ENCODE results near the gene ZNF579.
"Not testable (repeated sequence)": the region's sequence is repeated elsewhere in the genome, so short reads cannot be mapped to it uniquely, and the experiment has no call there.

ZNF579 gene

DNA sequence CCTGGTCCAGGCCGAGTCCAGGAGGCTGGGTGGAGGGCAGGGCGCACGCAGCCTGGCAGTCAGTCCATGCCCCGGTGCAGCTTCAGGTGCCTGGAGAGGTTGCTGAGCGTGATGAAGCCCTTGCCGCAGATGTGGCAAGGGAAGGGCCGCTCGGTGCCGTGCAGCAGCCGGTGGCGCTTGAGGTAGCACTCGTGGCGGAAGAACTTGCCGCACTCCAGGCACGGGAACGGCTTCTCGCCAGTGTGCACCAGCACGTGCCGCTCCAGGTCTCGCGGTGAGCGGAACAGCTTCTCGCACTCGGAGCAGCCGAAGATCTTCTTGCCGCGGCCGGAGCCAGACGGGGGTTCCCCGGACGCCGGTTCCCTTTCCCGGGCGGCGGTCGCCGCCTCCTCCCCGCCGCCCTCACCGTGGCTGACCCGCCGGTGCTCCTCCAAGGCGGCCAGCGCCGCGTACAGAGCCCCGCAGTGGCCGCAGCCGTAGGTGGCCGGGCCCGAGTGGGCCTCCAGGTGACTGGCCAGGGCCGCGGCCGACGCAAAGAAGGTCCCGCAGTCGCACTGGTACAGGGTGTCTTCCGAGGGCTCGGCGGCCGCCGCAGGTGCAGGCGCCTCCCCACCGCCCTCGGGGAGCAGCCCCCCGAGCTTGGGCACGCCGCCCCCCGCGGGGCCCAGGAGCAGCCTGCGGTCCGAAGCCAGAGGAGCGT is 11.9 kb upstream of the ZNF579 start:
- no peak for DNase-seq

DNA sequence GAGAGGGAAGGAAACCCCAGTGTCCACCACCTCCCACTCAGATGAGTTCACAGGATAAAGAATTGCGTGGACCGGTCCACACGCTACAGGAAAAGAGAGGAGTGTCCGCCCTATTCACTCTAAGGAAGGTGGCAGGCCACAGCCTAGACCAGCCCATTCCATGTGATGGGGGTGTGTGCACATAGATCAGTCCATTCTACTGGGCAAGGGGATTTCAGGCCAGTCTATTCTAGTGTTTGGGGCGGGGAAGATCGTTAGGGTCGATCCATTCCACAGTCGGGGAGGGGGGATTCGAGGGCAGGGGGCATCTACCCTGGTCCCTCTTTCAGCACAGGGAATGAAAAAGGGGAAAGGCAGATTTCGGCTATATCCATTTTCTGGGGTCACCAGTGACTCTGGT is 10.9 kb upstream of the ZNF579 start:
- DNase-seq = peak; percentile 48

DNA sequence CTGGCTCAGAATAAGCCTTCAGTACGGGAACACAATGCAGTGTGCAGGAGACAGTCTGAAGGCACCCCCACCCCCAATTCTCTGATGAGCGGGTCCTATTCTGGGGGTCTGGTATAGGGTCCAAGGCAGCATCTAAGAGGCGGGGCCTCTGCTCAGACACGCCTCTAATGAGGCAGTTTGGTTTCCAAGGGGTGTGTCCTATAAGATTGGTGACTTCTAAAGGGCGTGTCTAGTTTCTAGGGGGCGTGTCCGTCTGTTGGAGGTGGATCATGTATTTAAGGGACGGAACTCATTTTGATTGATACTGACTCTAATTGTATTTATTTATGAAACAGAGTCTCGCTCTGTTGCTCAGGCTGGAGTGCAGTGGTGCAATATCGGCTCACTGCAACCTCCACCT is 10.0 kb upstream of the ZNF579 start:
- DNase-seq = peak; percentile 56

DNA sequence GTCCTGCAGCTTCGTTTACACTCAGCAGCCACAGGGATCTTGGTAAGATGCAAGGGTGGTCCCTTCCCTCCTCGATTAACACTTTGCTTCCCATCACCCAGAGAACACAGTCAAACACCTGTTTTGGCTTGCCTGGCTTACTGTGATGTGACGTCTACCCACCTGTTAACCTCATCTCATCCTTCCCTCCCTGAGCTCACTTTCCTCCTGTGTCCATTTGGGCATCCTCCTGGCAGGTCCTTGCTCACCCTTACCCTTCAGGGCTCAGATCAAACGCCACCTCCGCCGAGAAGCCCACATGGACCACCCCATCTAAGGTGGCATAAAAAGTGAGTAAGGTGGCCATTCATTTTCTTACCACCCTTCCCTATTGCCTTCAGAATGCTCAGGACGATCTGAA is 9.5 kb upstream of the ZNF579 start:
- no peak for DNase-seq

DNA sequence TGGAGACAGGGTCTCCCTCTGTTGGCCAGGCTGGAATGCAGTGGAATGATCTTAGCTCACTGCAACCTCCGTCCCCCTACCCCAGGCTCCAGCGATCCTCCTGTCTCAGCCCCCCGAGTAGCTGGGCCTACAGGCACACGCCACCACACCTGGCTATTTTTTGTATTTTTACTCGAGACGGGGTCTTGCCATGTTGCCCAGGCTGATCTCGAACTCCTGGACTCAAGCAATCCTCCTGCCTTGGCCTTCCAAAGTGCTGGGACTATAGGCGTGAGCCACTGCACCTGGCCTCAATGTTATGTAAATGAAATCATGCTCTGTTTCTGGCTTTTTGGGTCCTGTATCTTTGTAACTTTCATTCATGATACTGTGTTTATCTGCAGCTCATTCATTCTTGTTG is 8.1 kb upstream of the ZNF579 start:
- no peak for DNase-seq

DNA sequence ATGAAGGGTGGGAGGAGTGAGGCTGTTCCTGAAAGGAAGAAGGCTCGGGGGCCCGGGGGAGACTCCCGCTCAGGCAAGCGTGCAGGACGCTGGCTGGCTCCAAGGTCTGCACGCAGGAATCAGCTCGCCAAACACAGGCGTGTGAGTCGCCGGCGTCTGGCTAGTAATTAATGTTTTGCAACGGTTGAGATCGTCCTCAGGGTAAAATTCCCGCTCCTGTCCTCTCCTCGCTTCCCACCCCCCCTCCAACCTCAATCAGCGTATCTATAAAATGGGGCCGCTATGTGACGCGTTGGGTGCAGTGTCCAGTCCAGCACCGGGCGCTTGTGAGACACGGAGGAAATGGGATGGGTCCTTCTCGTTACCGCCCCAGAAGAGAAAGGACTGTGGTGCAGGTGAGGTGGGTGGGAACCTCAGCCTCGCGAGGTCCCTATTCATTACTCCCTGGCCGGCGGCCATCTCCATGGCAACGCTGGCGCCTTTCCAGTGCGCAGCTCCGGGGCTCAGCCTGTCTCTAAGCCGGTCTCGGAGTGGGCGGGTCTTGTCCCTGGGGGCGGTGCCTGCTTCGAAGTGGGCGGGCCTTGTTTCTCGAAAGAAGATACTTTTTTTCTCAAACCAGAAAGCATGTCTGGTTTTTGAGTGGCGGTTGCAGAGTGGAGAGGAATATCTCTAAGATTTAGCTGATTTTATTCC is 6.5 kb upstream of the ZNF579 start:
- DNase-seq = peak; percentile 99

DNA sequence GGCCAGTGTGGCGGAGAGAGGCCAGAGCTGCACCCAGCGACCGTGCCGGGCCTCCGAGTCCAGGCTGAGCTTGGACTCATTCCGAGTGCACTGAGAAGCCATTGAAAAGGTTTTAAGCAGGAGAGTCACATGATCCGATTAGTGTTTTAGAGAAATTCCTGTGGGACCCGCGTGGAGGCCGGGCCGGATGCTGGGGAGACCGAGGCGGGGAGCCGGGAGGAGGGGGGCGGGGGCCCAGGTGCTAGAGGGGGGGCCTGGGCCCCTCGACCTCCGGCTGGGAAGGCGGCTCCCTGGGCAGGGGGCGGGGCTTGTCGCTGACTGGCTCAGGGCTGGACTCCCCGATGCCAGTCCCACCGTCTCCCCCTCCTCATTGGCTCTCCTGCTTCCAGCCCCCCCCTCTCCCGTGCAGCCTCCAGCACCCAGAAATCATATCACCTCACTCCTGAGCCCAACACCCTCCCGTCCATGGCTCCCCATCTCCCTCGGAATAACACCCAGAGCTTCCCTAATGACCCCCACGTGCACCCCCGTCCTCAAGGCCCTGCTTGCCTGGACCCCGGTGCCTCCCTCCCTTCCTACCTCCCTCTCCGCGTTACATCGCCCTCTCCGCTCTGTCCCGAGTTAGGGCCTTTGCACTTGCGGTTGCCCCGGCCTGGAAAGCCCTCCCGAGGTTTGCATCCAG is 5.2 kb upstream of the ZNF579 start:
- DNase-seq = peak; percentile 77

DNA sequence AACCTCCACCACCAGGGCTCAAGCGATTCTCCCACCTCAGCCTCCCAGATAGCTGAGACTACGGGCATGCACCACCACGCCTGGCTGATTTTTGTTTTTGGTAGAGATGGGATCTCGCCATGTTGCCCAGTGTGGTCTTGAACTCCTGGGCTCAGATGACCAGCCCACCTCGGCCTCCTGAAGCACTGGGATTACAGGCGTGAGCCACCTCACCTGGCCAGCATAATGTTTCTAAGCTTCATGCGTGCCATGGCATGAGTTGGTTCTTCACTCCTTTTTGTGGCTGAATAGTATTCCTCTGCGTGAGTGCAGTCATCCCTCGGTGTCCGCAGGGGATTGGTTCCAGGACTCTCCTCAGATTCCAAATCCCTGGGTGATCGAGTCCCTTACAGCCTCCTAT is 4.2 kb upstream of the ZNF579 start:
- DNase-seq = no peak

DNA sequence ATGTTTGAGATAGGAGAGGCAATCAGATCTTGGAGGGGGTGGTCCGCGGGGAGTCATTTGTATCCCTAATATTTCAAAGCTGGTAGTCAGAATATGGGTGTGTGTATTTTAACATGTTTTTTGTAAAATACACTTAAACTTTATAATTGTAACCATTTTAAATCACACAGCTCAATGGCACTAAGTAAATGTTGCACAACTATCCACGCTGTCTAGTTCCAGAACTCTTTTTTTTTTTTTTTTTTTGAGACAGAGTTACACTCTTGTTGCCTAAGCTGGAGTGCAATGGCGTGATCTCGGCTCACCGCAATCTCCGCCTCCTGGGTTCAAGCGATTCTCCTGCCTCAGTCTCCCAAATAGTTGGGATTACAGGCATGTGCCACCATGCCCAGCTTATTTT is 3.2 kb upstream of the ZNF579 start:
- not testable (repeated sequence) for DNase-seq

DNA sequence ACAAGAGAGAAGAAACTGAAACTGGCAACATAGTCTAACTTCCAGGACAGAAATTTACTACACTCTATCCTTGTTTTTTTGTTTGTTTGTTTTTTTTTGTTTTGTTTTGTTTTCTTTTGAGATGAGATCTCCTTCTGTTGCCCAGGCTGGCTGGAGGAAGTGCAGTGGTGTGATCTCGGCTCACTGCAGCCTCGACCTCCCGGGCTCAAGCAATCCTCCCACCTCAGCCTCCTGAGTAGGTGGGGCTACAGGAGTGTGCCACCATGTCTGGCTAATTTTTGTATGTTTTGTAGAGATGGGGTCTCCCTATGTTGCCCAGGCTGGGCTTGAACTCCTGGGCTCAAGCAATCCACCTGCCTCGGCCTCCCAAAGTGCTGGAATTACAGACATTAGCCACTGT is 1.6 kb upstream of the ZNF579 start:
- not testable (repeated sequence) for DNase-seq

DNA sequence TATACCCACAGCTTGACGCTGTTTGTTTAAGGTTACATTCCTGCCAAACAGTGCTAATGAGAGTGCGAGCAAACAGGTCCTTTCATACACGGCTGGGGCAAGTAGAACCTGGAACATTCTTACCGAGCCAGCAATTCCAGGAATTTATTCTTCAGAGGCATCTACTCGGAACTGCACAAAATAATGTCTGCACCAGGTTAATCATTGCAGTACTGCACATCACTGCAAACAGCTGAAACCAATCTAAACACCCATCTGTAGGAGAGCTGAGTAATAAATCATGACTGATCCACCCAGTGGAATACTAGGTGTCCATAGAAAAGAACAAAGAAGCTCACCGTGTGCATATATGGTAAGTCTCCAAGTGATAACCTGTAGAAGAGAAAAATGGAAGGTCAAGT is 1.2 kb upstream of the ZNF579 start:
- peak; percentile 84 for DNase-seq

DNA sequence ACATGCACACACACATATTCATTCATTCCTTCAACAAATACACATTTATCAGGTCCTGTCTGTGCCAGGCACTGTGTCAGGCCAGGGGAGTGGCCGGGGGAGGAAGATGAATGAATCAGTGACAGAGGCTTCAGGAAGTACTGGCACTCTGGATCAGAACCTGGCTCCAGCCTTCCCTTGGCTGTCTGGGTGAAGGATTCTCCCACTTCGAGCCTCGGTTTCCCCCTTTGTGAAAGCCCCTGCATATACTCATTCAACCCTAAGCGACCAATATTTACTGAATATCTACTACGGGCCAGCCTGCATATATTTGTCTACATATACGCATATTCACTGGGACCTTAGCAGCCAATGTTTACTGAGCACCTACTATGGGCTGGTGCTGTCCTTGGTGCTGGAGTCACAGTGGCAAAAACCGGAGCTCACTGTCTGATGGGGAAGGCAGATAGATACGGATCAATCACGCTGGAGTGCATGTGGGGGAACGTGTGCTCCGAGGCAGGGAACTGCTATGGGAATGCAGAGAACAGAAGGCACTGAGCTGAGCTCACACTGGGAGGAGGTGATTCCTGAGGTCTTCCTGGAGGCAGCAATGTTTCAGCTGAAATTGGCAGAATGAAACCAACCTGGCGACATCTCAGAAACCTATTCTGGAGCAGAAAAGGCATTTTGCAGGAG is 636 bp upstream of the ZNF579 start:
- DNase-seq = peak; percentile 78

DNA sequence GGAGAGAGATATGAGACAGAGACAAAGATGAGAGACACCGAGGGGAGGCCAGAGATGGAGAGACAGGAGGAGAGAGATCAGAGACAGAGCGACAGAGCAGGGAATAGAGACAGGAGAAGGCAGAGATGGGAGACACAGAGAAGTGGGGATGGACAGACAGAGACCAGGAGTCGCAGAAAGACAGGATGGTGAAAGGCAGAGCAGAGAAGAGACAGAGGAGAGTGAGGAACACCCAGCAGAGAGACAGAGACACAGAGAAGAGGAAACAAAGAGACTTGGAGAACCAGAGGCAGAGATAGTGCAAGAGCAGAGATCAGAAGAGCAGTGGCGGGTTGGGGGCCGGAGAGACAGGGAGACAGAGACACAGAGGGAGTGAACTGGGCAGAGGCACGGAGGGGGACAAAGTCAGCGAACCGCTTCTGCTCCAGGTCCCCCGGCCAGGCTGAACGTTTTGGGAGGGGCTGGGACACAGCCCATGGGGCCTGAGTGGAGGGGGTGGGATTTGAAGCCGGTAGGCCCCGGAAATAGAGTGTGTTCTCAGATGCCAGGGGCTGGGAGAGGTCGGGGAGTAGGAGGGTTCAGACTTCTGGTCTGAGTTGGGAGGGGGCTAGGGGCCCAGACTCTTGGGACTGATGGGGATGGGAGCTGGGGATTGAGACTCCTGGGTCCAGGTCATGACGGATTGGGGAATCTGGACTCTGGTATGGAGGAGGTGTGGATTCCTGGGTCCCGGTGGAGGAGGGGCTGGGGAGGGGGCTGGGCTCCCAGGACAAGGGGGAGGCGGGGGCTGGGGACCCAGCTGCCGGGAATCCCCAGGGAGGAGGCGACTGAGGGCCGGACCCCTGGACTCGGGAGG is 654 bp downstream of the ZNF579 start:
- peak; percentile 44 for DNase-seq

DNA sequence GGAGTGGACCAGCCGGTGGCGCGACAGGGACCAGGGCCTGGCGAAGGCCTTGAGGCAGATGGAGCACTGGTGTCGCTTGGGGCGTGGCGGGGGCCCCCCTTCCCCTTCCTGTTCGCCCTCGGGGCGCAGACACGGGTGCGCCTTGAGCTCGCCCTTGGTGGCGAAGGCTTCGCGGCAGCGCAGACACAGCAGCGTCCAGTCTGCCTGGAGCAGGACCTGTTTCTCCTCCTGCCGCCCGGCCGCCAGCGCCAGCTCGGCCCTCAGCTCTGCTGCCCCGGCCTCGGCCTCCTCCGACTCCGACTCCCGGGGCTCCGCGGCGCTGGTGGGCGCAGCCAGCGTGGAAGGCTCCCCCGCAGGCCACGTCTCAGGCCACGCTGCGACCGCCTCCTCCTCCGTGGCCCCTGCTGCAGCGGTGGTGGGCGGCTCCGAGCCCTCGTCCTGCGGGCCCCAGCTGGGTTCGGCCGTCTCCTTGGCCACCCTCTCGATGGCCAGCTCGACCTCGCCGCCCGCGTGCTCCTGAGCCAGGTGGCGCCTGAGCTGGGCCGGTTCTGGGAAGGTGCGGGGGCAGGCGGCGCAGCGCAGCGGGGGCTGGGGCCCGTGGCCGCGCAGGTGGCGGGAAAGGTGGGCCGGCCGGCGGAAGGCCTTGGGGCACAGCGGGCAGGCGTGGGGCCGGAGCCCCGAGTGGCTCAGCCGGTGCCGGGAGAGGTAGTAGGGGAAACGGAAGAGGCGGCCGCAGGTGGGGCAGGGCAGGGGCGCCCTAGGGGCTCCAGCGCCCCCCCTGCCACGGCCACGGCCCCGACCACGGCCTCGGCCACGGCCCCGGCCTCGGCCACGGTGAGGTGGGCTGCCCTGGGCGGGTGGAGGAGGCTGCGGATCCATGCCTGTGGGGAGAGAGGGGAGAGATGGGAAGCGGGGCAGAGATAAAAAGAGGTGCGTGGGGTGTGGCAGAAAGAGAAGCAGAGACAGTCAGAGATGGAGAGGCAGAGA is 1.6 kb downstream of the ZNF579 start:
- no peak for DNase-seq

DNA sequence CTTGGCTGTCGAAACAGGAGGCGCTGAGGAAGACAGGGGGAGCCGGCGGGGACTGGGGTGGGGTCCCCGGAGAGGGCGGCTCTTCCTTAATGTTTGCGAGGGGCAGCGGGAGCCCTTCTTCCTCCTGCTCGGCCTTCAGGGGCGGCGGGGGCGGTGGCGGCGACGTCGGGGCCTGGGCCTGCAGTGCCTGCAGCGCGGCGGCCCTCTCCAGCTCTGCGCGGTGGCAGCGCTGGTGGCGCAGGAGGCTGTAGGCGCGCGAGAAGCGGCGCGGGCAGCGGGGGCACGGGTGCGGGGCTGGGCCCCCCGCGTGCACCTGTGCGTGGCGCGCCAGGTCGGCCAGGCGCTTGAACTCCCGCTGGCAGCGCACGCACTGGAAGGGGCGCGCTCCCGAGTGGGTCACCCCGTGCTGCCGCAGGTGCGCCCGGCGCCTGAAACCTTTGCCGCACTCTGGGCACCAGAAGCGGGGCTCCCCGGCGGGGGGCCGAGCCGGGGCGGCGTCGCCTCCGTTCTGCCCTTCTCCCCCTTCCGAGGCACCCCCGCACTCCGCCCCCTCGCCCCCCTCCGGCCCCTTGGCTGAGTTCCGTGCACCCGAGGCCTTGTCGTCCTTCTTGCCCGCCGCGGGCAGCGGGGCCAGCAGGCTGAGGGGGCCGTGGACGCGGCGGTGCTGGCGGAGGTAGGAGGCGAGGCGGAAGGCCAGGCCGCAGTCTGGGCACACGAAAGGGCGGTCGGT is 2.5 kb downstream of the ZNF579 start:
- DNase-seq = no peak

DNA sequence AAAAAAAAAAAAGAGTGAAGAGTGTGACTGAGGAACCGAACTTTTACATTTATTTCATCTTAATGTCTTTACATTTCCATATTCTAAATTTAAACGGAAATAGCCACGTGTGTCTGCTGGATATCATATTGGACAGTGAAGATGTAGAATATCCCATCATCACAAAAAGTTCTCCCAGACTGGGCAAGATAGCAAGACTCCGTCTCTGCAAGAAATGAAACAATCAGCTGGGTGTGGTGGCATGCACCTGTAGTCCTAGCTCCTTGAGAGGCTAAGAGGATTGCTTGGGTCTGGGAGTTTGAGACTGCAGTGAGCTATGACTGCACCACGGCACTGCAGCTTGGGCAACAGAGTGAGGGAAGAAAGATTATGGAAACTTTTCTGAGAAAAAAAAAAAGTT is 3.9 kb downstream of the ZNF579 start:
- DNase-seq = no peak

DNA sequence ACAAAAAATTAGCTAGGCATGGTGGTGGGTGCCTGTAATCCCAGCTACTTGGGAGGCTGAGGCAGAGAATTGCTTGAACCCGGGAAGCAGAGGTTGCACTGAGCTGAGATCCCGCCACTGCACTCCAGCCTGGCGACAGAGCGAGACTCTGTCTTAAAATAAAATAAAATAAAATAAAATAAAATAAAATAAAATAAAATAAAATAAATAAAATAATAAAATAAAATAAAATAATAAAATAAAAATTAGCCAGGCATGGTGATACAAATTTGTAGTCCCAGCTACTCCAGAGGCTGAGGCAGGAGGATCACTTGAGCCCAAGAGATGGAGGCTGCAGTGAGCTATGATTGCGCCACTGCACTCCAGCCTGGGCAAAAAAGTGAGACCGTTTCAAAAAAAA is 6.7 kb downstream of the ZNF579 start:
- DNase-seq = not testable (repeated sequence)

DNA sequence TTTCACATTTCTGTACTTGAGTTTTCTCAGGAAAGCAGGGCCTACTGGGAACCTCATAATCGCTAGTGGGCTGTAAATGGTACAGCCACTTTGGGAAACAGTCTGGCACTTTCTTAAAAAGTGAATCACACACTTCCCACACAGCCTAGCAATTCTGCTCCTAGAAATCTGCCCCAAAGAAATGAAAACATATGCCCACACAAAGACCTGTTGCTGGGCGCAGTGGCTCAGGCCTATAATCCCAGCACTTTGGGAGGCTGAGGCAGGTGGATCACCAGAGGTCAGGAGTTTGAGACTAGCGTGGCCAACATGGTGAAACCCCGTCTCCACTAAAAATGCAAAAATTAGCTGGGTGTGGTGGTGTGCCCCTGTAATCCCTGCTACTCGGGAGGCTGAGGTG is 11.2 kb downstream of the ZNF579 start:
- DNase-seq = not testable (repeated sequence)

DNA sequence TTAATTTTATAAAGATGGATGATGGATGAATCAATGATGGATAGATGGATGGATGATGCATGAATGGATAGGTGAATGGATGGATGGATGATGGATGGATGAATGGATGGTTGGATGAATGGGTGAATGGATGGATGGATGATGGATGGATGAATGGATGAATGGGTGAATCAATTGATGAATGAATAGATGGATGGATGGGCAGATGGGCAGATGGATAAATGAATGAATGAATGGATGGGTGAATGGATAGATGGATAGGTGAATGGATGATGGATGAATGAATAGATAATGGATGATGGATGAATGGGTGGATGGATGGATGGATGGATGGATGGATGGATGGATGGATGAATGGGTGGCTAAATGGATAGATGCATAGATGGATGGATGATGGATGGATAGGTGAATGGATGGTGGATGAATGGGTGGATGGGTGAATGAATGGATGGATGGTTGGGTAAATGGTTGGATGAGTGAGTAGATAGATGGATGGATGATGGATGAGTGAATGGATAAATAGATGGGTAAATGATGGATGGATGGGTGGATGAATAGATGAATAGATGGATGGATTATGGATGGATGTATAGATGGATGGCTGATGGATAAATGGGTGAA is 12.8 kb downstream of the ZNF579 start:
- DNase-seq = no peak

DNA sequence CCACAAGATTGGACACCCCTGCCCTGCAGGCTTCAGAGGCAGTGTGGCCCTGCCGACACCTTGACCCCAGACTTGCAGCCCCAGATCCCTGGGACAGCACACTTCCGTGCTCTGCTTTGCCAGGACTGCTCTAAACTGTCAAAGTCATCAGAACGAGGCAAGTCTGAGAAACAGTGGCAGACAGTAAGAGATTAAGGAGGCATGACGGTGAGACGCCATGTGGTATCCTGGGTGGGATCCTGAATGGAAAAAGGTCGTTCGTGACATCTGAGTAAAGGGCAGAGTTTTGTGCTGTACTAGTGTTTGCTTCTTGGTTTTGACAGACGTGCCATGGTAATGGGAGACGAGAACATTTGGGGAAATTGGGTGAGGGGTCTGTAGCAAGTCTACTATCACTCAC is 13.8 kb downstream of the ZNF579 start:
- DNase-seq = no peak

Measured in DMS53 (cell line).